IMR-90 (cell line): ENCODE measurements around the gene DOC2B. TPM values are rescaled to one million over a fixed set of nuclear protein-coding genes. Genes with fewer than 3 reads are reported as not detected.

Experiments
- ATAC-seq: fragments of 200-7000 bp; cut with Tn5 transposase; 2 replicates; pipeline ENCODE4 v1.9.1; 2020; ENCODE audit warnings: low read depth, mild to moderate bottlenecking, moderate library complexity
- BruUV-seq: library from RNA; stranded (reverse); fragments of 400-500 nt; replicated peaks from 2 replicates; lab custom pipeline; 2021; lab: Mats Ljungman, UMichigan
- CTCF ChIA-PET: fragments of 300-600 bp; formaldehyde crosslinking; extraction: SDS; loops from one replicate; lab custom pipeline; 2021; ENCODE audit warnings: antibody characterized with exemption; lab: Yijun Ruan, JAX
- POLR2A ChIA-PET: fragments of 300-600 bp; sonication (Branson Sonifier 250); formaldehyde crosslinking; loops from one replicate; lab custom pipeline; 2022; ENCODE audit warnings: antibody characterized with exemption; ENCODE audit not compliant: unreplicated experiment; lab: Charles Lee
- DNase-seq: peaks from one replicate; pipeline ENCODE4 v3.0.0; 2013
- H2AFZ ChIP-seq: replicated peaks from 2 replicates; pipeline ENCODE3; 2013; ENCODE audit warnings: low read length, mild to moderate bottlenecking; ENCODE audit not compliant: poor library complexity
- H2AK5ac ChIP-seq: 2 replicates; pipeline ENCODE4 v1.6.1; 2013; ENCODE audit warnings: low read depth, low read length, inconsistent platforms
- H2AK9ac ChIP-seq: replicated peaks from 2 replicates; pipeline ENCODE3; 2013; ENCODE audit warnings: mild to moderate bottlenecking, low read depth, low read length, moderate library complexity; ENCODE audit not compliant: poor library complexity
- H2BK120ac ChIP-seq: 2 replicates; pipeline ENCODE4 v1.6.1; 2013; ENCODE audit warnings: low read depth, low read length, inconsistent platforms
- H2BK15ac ChIP-seq: 3 replicates; pipeline ENCODE4 v1.6.1; 2013; ENCODE audit warnings: low read depth, low read length, inconsistent platforms
- H2BK20ac ChIP-seq: 2 replicates; pipeline ENCODE4 v1.6.1; 2013; ENCODE audit warnings: low read depth, mild to moderate bottlenecking, inconsistent platforms, low read length, moderate library complexity
- H2BK5ac ChIP-seq: 2 replicates; pipeline ENCODE4 v1.6.1; 2013; ENCODE audit warnings: mild to moderate bottlenecking, low read depth, low read length, inconsistent platforms; ENCODE audit not compliant: poor library complexity, severe bottlenecking
- H3K14ac ChIP-seq: replicated peaks from 2 replicates; pipeline ENCODE4 v1.6.1; 2013; ENCODE audit warnings: low read depth, low read length, inconsistent platforms
- H3K18ac ChIP-seq: 2 replicates; pipeline ENCODE4 v1.6.1; 2013; ENCODE audit warnings: low read depth, low read length, control low read depth
- H3K23ac ChIP-seq: 2 replicates; pipeline ENCODE4 v1.6.1; 2013; ENCODE audit warnings: low read depth, low read length, inconsistent platforms
- H3K27ac ChIP-seq: 2 replicates; pipeline ENCODE4 v1.5.1; 2013; ENCODE audit warnings: mild to moderate bottlenecking, control low read depth, low read length; ENCODE audit not compliant: insufficient read depth
- H3K27me3 ChIP-seq: 2 replicates; pipeline ENCODE4 v1.6.1; 2013; ENCODE audit warnings: low read length; ENCODE audit not compliant: control insufficient read depth, insufficient read depth
- H3K36me3 ChIP-seq: 2 replicates; pipeline ENCODE4 v1.6.1; 2013; ENCODE audit warnings: low read length, mixed read lengths; ENCODE audit not compliant: control insufficient read depth, insufficient read depth
- H3K4ac ChIP-seq: 2 replicates; pipeline ENCODE4 v1.6.1; 2013; ENCODE audit warnings: low read depth, low read length, inconsistent platforms
- H3K4me1 ChIP-seq: 2 replicates; pipeline ENCODE4 v1.6.1; 2013; ENCODE audit warnings: low read length, mixed read lengths; ENCODE audit not compliant: control insufficient read depth, insufficient read depth
- H3K4me2 ChIP-seq: 2 replicates; pipeline ENCODE4 v1.6.1; 2013; ENCODE audit warnings: low read depth, mild to moderate bottlenecking, control low read depth, low read length, moderate library complexity
- H3K4me3 ChIP-seq: 2 replicates; pipeline ENCODE4 v1.5.1; 2013; ENCODE audit warnings: low read depth, mild to moderate bottlenecking, control low read depth, low read length, moderate library complexity; ENCODE audit not compliant: insufficient read depth
- H3K56ac ChIP-seq: 2 replicates; pipeline ENCODE4 v1.6.1; 2013; ENCODE audit warnings: low read length, inconsistent platforms; ENCODE audit not compliant: insufficient read depth; ENCODE audit errors: extremely low read depth
- H3K79me1 ChIP-seq, 2 experiments: 2 replicates each; pipeline ENCODE4 v1.6.1; 2013; ENCODE audit warnings: low read length in 2 of 2, inconsistent platforms in 1 of 2, low read depth in 1 of 2
- H3K9ac ChIP-seq: 2 replicates; pipeline ENCODE4 v1.6.1; 2013; ENCODE audit warnings: low read depth, low read length, control low read depth
- H3K9me1 ChIP-seq: 2 replicates; pipeline ENCODE4 v1.6.1; 2013; ENCODE audit warnings: low read length, inconsistent platforms; ENCODE audit not compliant: insufficient read depth
- H3K9me3 ChIP-seq: 2 replicates; pipeline ENCODE4 v1.6.1; 2013; ENCODE audit warnings: low read length; ENCODE audit not compliant: control insufficient read depth, insufficient read depth
- H4K20me1 ChIP-seq: 2 replicates; pipeline ENCODE4 v1.6.1; 2013; ENCODE audit warnings: low read length, inconsistent platforms; ENCODE audit not compliant: insufficient read depth
- H4K5ac ChIP-seq: 2 replicates; pipeline ENCODE4 v1.6.1; 2013; ENCODE audit warnings: mild to moderate bottlenecking, low read depth, low read length, control low read depth
- H4K8ac ChIP-seq, 2 experiments: 2 replicates each; pipeline ENCODE4 v1.6.1; 2013; ENCODE audit warnings: low read depth in 2 of 2, low read length in 2 of 2, control low read depth in 1 of 2, inconsistent platforms in 1 of 2
- H4K91ac ChIP-seq: 2 replicates; pipeline ENCODE4 v1.6.1; 2013; ENCODE audit warnings: low read depth, low read length, inconsistent platforms; ENCODE audit not compliant: insufficient read depth
- BHLHE40 ChIP-seq: fragments of 150-350 bp; IDR thresholded peaks from 2 replicates; pipeline ENCODE4 v1.6.1; 2016; ENCODE audit warnings: mild to moderate bottlenecking, low read depth, low read length
- CEBPB ChIP-seq: IDR thresholded peaks from 2 replicates; pipeline ENCODE4 v1.6.1; 2012; ENCODE audit warnings: low read depth, low read length, improper control_type of control experiment
- CHD1 ChIP-seq: IDR thresholded peaks from 2 replicates; pipeline ENCODE4 v1.6.1; 2012; ENCODE audit warnings: low read depth, low read length, improper control_type of control experiment
- FOS ChIP-seq: fragments of 150-350 bp; IDR thresholded peaks from 2 replicates; pipeline ENCODE4 v1.6.1; 2016; ENCODE audit warnings: low read depth, low read length
- MAFK ChIP-seq: IDR thresholded peaks from 2 replicates; pipeline ENCODE4 v1.6.1; 2012; ENCODE audit warnings: low read depth, low read length, improper control_type of control experiment
- MAZ ChIP-seq: IDR thresholded peaks from 2 replicates; pipeline ENCODE4 v1.6.1; 2012; ENCODE audit warnings: low read depth, mild to moderate bottlenecking, low read length, improper control_type of control experiment, moderate library complexity, borderline replicate concordance
- MXI1 ChIP-seq: IDR thresholded peaks from 2 replicates; pipeline ENCODE4 v1.6.1; 2012; ENCODE audit warnings: low read depth, mild to moderate bottlenecking, low read length, moderate library complexity, borderline replicate concordance
- NFE2L2 ChIP-seq: fragments of 150-350 bp; IDR thresholded peaks from 2 replicates; pipeline ENCODE4 v1.6.1; 2016; ENCODE audit warnings: low read depth, mild to moderate bottlenecking, low read length
- POLR2A ChIP-seq: IDR thresholded peaks from 2 replicates; pipeline ENCODE4 v1.6.1; 2012; ENCODE audit warnings: mild to moderate bottlenecking, low read depth, low read length
- RAD21 ChIP-seq: IDR thresholded peaks from 2 replicates; pipeline ENCODE4 v1.6.1; 2012; ENCODE audit warnings: low read length, improper control_type of control experiment
- RCOR1 ChIP-seq: IDR thresholded peaks from 2 replicates; pipeline ENCODE4 v1.6.1; 2012; ENCODE audit warnings: mild to moderate bottlenecking, low read length, improper control_type of control experiment; ENCODE audit not compliant: insufficient replicate concordance
- RFX5 ChIP-seq: IDR thresholded peaks from 2 replicates; pipeline ENCODE4 v1.8.0; 2012; ENCODE audit warnings: low read depth, mild to moderate bottlenecking, low read length, moderate library complexity
- SMC3 ChIP-seq: fragments of 150-350 bp; IDR thresholded peaks from 2 replicates; pipeline ENCODE4 v1.6.1; 2016; ENCODE audit warnings: low read depth, mild to moderate bottlenecking, antibody characterized with exemption, low read length, moderate library complexity
- WGBS, 2 experiments: methylation state at CpG; one replicate each; pipeline versions ENCODE4 v1.1.5 to v1.1.7; 2013; ENCODE audit warnings: missing lambda C conversion rate in 2 of 2; ENCODE audit not compliant: insufficient read length in 1 of 2; ENCODE audit errors: extremely low coverage in 2 of 2; 5-methylcytosine and 5-hydroxymethylcytosine counted together
- dilution Hi-C: fragments of 300-500 bp; cut with HindIII; formaldehyde crosslinking; loops from one replicate; pipeline ENCODE4 v1.14.3; 2018; ENCODE audit warnings: low sequenced_read_pairs; ENCODE audit not compliant: unreplicated experiment
- in situ Hi-C: fragments of 300-500 bp; cut with MboI; formaldehyde crosslinking; loops from 3 replicates; pipeline ENCODE4 v1.14.3; 2019; ENCODE audit warnings: low sequenced_read_pairs, inconsistent platforms, mixed read lengths
- intact Hi-C: fragments of 100-400 bp; cut with micrococcal nuclease; formaldehyde crosslinking; loops from 2 replicates; pipeline ENCODE4 v1.10.0; 2022
- polyA plus RNA-seq, 3 experiments: library from polyadenylated mRNA; depleted of rRNA; stranded (reverse); fragments of >200 nt; gene quantifications; 2 replicates each; pipeline ENCODE4 v1.2.3, GENCODE V29; 2012; ENCODE audit warnings: low replicate concordance in 1 of 3
- total RNA-seq: library from RNA; depleted of rRNA; stranded (reverse); fragments of >200 nt; gene quantifications from 2 replicates; pipeline ENCODE4 v1.2.3, GENCODE V29; 2012
- TF ChIP-seq, protein P1 (sequence below): conservative IDR thresholded peaks from 2 replicates; pipeline ENCODE4 v1.5.1; 2012; ENCODE audit warnings: mild to moderate bottlenecking, low read depth, low read length, improper control_type of control experiment
- TF ChIP-seq, protein P2 (sequence below): fragments of 150-350 bp; IDR thresholded peaks from 2 replicates; pipeline ENCODE4 v1.6.1; 2016; ENCODE audit warnings: low read depth, mild to moderate bottlenecking, low read length, moderate library complexity, borderline replicate concordance
- TF ChIP-seq, protein P3 (sequence below): fragments of 150-350 bp; IDR thresholded peaks from 2 replicates; pipeline ENCODE4 v1.6.1; 2017; ENCODE audit warnings: mild to moderate bottlenecking, antibody characterized with exemption, low read length, low read depth

Gene DOC2B
- total and polyA plus RNA-seq, 2 of the 4 experiments (the other 2 are of a cell fraction): not detected

DNA sequence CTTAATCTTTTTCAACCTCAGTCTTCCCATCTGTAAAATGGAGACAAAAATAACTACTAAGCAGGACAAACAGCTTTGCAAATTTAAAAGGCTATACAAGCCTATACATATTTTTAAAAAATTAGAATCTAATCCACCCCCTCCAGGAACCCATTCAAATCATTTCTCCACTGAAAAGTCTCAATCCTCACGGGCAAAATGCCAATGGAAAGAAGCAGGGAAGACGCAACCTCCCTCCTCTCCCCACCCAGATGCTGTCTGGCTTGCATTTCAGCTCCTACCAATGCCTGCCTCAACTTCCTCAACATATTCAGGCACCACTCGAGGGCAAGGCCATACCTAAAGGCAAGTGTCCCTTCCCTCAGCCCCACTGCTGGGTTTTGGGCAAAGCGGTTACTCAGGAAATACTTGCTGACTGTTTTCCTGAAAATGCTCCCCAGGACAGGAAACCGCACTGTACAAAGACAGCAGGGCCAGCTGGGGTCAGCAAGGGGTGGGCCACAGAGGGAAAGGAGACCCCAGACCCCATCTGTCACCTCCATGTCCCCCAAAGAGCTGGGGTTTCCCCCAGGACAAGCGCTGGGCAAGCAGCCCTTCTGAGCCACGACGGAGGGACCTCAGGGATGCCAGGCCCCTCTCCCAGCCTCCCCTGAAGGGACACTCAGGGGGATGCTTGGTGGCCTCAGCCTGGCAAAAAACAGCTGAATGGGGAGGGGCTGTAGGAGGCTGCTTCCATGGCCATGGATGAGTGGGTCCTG lies 47.7 kb upstream of the DOC2B start:
- Histone ChIP-seq H3K36me3 (no peaks in the 10 kb centered on the region), H3K79me1 (no peaks in the 10 kb centered on the region), H2BK5ac (no peak overlapping the region), H3K4me1 (no peaks in the 10 kb centered on the region; the same call in 1 of the 2 replicates), H3K56ac (no peak overlapping the region), H2AK5ac (no peak overlapping the region), H3K27ac (no peak overlapping the region), H2AFZ (peak overlapping the region; percentile 41), H2BK20ac (no peak overlapping the region), H3K9me1 (no peaks in the 10 kb centered on the region), H4K20me1 (no peaks in the 10 kb centered on the region), H3K4me3 (no peak overlapping the region), H2BK15ac (no peak overlapping the region), H4K91ac (no peak overlapping the region), H2BK120ac (no peak overlapping the region), H4K8ac (no peak overlapping the region), H3K27me3 (peaks cover 6% of the 10 kb centered on the region; the same call in 1 of the 2 replicates), H3K18ac (no peak overlapping the region), H3K9ac (no peak overlapping the region), H3K4ac (no peak overlapping the region), H3K23ac (no peak overlapping the region), H3K14ac (no peak overlapping the region), H3K9me3 (no peaks in the 10 kb centered on the region), H2AK9ac (no peak overlapping the region), H4K5ac (no peak overlapping the region), H3K4me2 (no peak overlapping the region)
- 32% methylated on average over 3 of the region's 8 CpGs; no CpG with 5 or more reads in 1 of the 2 experiments for WGBS, 2 experiments
- no peak for ATAC-seq
- ChIA-PET CTCF (no interaction called here), POLR2A (no interaction called here)
- BruUV-seq: no TSS peak
- in situ Hi-C loops: no loop called here
- intact Hi-C loops: no loop called here
- DNase-seq: peak; percentile 1
- dilution Hi-C loops: no loop called here
- TF ChIP-seq RCOR1 (no peak), MXI1 (no peak), BHLHE40 (no peak), MAZ (no peak), SMC3 (no peak), CHD1 (no peak), MAFK (no peak), CEBPB (no peak), RFX5 (no peak), NFE2L2 (no peak), POLR2A (no peak), FOS (no peak), RAD21 (no peak)
- TF ChIP-seq, protein P1, sequence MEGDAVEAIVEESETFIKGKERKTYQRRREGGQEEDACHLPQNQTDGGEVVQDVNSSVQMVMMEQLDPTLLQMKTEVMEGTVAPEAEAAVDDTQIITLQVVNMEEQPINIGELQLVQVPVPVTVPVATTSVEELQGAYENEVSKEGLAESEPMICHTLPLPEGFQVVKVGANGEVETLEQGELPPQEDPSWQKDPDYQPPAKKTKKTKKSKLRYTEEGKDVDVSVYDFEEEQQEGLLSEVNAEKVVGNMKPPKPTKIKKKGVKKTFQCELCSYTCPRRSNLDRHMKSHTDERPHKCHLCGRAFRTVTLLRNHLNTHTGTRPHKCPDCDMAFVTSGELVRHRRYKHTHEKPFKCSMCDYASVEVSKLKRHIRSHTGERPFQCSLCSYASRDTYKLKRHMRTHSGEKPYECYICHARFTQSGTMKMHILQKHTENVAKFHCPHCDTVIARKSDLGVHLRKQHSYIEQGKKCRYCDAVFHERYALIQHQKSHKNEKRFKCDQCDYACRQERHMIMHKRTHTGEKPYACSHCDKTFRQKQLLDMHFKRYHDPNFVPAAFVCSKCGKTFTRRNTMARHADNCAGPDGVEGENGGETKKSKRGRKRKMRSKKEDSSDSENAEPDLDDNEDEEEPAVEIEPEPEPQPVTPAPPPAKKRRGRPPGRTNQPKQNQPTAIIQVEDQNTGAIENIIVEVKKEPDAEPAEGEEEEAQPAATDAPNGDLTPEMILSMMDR: no peak
- TF ChIP-seq, protein P2, sequence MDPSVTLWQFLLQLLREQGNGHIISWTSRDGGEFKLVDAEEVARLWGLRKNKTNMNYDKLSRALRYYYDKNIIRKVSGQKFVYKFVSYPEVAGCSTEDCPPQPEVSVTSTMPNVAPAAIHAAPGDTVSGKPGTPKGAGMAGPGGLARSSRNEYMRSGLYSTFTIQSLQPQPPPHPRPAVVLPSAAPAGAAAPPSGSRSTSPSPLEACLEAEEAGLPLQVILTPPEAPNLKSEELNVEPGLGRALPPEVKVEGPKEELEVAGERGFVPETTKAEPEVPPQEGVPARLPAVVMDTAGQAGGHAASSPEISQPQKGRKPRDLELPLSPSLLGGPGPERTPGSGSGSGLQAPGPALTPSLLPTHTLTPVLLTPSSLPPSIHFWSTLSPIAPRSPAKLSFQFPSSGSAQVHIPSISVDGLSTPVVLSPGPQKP: no peak
- TF ChIP-seq, protein P3, sequence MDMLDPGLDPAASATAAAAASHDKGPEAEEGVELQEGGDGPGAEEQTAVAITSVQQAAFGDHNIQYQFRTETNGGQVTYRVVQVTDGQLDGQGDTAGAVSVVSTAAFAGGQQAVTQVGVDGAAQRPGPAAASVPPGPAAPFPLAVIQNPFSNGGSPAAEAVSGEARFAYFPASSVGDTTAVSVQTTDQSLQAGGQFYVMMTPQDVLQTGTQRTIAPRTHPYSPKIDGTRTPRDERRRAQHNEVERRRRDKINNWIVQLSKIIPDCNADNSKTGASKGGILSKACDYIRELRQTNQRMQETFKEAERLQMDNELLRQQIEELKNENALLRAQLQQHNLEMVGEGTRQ: no peak
